NCI-H1436 (cell line): Measurements from ENCODE around the gene CT47C1.

Experiments
- DNase-seq: peaks from one replicate; lab custom pipeline; 2025; lab: John Stamatoyannopoulos, UW

Gene CT47C1

GRCh38 chrX:119073911-119074310 is 1.1 kb downstream of the CT47C1 start:
- DNase-seq, result no peak

- no peak for DNase-seq
These were observed 2.7 kb downstream of the CT47C1 start for GRCh38 chrX:119075270-119076025.

GRCh38 chrX:119082278-119082677 is 9.5 kb downstream of the CT47C1 start:
- no peak for DNase-seq

- DNase-seq, result no peak
These were observed 12.0 kb downstream of the CT47C1 start for GRCh38 chrX:119084766-119085165.

- no peak for DNase-seq
These were observed 14.3 kb downstream of the CT47C1 start for GRCh38 chrX:119087121-119087520.

- no peak for DNase-seq
These were observed 16.8 kb downstream of the CT47C1 start for GRCh38 chrX:119089619-119090018.

- DNase-seq, result no peak
These were observed 17.8 kb downstream of the CT47C1 start for GRCh38 chrX:119090627-119091026.

GRCh38 chrX:119093991-119094735 is 21.4 kb downstream of the CT47C1 start:
- no peak for DNase-seq

GRCh38 chrX:119094819-119095218 is 22.0 kb downstream of the CT47C1 start:
- no peak for DNase-seq

GRCh38 chrX:119095936-119096335 is 23.1 kb downstream of the CT47C1 start:
- no peak for DNase-seq

GRCh38 chrX:119101168-119101567 is 28.4 kb downstream of the CT47C1 start:
- DNase-seq, result no peak

- DNase-seq, result no peak
These were observed 33.0 kb downstream of the CT47C1 start for GRCh38 chrX:119105826-119106225.

- no peak for DNase-seq
These were observed 34.4 kb downstream of the CT47C1 start for GRCh38 chrX:119107206-119107605.

GRCh38 chrX:119118780-119119395 is 46.1 kb downstream of the CT47C1 start:
- DNase-seq, result peak; percentile 49

- DNase-seq, result no peak
These were observed 48.5 kb downstream of the CT47C1 start for GRCh38 chrX:119121341-119121740.
